ENCODE measurements around the gene GTF3C5.

The GTF3C5 gene

GRCh38 chr9:133030317-133031129 is at the start of gene GTF3C5:
TSS of gene GTF3C5 (plus strand) at chr9:133030997. CDS start at chr9:133031012, 15 bp downstream.
- peak; percentile 99 for DNase-seq (ENCODE audit: low read depth)

GRCh38 chr9:132982458-132982857 is 48.3 kb upstream of the GTF3C5 start:
- DNase-seq (ENCODE audit: low read depth) = no peak

GRCh38 chr9:132983491-132984201 is 47.2 kb upstream of the GTF3C5 start:
- DNase-seq (ENCODE audit: low read depth) = no peak

- DNase-seq (ENCODE audit: low read depth) = no peak
Measured at GRCh38 chr9:132984202-132985070, 46.4 kb upstream of the GTF3C5 start.

- no peak for DNase-seq (ENCODE audit: low read depth)
Measured at GRCh38 chr9:132985071-132985350, 45.8 kb upstream of the GTF3C5 start.

- DNase-seq (ENCODE audit: low read depth) = no peak
Measured at GRCh38 chr9:132985489-132985888, 45.3 kb upstream of the GTF3C5 start.

- DNase-seq (ENCODE audit: low read depth) = no peak
Measured at GRCh38 chr9:132986114-132986513, 44.7 kb upstream of the GTF3C5 start.

- no peak for DNase-seq (ENCODE audit: low read depth)
Measured at GRCh38 chr9:132986640-132987620, 43.9 kb upstream of the GTF3C5 start.

GRCh38 chr9:132988244-132989013 is 42.4 kb upstream of the GTF3C5 start:
- DNase-seq (ENCODE audit: low read depth) = no peak

GRCh38 chr9:132989014-132989310 is 41.8 kb upstream of the GTF3C5 start:
- DNase-seq (ENCODE audit: low read depth) = no peak

GRCh38 chr9:132989414-132989996 is 41.3 kb upstream of the GTF3C5 start:
- no peak for DNase-seq (ENCODE audit: low read depth)

GRCh38 chr9:132989998-132990557 is 40.7 kb upstream of the GTF3C5 start:
- peak; percentile 6 for DNase-seq (ENCODE audit: low read depth)

- no peak for DNase-seq (ENCODE audit: low read depth)
Measured at GRCh38 chr9:132990781-132991180, 40.0 kb upstream of the GTF3C5 start.

GRCh38 chr9:132991351-132992300 is 39.2 kb upstream of the GTF3C5 start:
- no peak for DNase-seq (ENCODE audit: low read depth)

GRCh38 chr9:132993511-132993939 is 37.3 kb upstream of the GTF3C5 start:
- DNase-seq (ENCODE audit: low read depth) = no peak

- DNase-seq (ENCODE audit: low read depth) = peak; percentile 25
Measured at GRCh38 chr9:132994410-132995120, 36.2 kb upstream of the GTF3C5 start.

GRCh38 chr9:132995121-132995420 is 35.7 kb upstream of the GTF3C5 start:
- DNase-seq (ENCODE audit: low read depth) = no peak

- no peak for DNase-seq (ENCODE audit: low read depth)
Measured at GRCh38 chr9:132995879-132996278, 34.9 kb upstream of the GTF3C5 start.

All from fibroblast of gingiva (primary cell).